ENCODE measurements around the gene CYTH2.

Gene CYTH2

DNA sequence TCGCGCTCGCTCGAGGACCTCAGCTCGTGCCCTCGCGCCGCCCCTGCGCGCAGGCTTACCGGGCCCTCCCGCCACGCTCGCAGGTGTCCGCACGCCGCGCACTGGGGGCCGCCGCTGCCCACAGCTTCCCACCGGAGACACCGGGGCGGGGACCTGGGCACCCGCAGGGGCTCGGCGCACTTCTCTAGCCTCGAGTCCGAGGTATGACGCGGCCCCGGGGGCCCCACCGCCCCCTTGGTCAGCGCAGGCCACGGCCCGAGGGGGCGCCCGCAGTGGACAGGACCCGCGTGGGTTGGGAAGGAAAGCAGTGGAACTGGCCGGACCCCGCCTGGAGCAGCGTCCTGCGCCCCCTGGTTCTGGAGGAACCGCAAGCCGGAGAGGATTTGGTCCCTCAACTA lies 25.4 kb upstream of the CYTH2 start:
- Histone ChIP-seq H3K4me2 (ENCODE audit: insufficient read depth, low read length) (no peak overlapping the region), H3K27ac (ENCODE audit: low read length) (no peak overlapping the region)
- no peak for DNase-seq

DNA sequence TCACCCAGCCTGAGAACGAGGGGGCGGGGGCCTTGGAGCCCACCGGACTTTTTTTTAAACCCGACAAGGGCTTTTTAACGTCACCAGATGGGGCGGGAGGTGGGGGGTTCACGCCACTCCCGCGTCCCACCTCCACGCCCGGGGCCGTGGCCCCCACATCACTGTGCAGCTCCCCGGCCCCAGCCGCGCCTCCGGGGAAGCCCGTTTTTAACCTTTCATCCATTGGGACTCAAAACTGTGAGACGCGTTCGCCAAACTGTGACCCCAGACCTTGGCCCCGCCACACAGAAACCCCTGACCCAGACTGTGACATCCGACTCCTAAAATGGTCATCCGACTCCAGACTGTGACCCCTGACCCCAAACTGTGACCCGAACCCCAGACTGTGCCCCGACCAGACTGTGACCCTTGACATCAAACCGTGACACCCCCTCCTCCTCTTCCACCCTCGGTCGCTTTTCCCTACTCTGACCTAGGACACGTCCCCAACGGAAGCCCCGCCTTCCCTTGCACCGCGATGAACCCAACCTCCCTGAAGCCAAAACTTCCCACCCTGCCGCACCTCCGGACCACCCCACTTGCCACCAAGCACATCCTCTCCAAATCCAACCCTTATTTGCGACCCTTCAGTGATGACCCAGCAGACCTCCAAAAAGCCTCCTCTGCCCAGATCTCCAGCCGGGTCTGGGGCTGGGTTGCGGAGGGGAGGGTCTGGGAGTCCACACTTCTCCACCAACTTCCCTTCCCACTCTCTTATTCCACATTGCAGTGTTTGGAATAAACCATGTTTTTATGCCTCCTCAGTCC lies 24.8 kb upstream of the CYTH2 start:
- Histone ChIP-seq H2AFZ (ENCODE audit: low read depth, low read length) (peak overlapping the region; percentile 86), H3K4me2 (ENCODE audit: insufficient read depth, low read length) (peak overlapping the region; percentile 93), H3K4me3 (ENCODE audit: low read depth in 1 of 2, low read length in 2 of 2) (peak overlapping the region; percentile 91 to 95; a peak in 3 of 4 replicates), H3K79me2 (ENCODE audit: insufficient read depth, low read length) (peaks cover 38% of the 10 kb centered on the region), H3K27ac (ENCODE audit: low read length) (peak overlapping the region; percentile 81), H3K9me3 (ENCODE audit: insufficient read depth, low read length, severe bottlenecking) (no peaks in the 10 kb centered on the region), H3K27me3 (ENCODE audit: insufficient read depth, low read length, poor library complexity) (no peaks in the 10 kb centered on the region), H4K20me1 (ENCODE audit: insufficient read depth, low read length) (no peaks in the 10 kb centered on the region), H3K4me1 (ENCODE audit: insufficient read depth, low read length) (peaks cover 31% of the 10 kb centered on the region), H3K36me3 (ENCODE audit: insufficient read depth, low read length) (peaks cover 32% of the 10 kb centered on the region), H3K9ac (ENCODE audit: low read depth, low read length) (peak overlapping the region; percentile 85)
- no peak for ATAC-seq (ENCODE audit: insufficient read depth, low read depth)
- TF ChIP-seq CTCF (IDR thresholded peaks at IDR 0.05; ENCODE audit: borderline replicate concordance, extremely low read depth, low read length, poor library complexity, severe bottlenecking) = no peak
- TF ChIP-seq EZH2 (IDR thresholded peaks at IDR 0.05; ENCODE audit: borderline replicate concordance, low read depth, low read length, severe bottlenecking) = no peak
- no peak for DNase-seq

More for the DNA sequence above, 25.4 kb upstream of the CYTH2 start:
- Histone ChIP-seq H3K79me2 (ENCODE audit: insufficient read depth, low read length) (peaks cover 35% of the 10 kb centered on the region), H3K4me3 (ENCODE audit: low read depth in 1 of 2, low read length in 2 of 2) (no peak overlapping the region), H4K20me1 (ENCODE audit: insufficient read depth, low read length) (no peaks in the 10 kb centered on the region), H3K9ac (ENCODE audit: low read depth, low read length) (no peak overlapping the region), H3K9me3 (ENCODE audit: insufficient read depth, low read length, severe bottlenecking) (no peaks in the 10 kb centered on the region), H3K36me3 (ENCODE audit: insufficient read depth, low read length) (peaks cover 26% of the 10 kb centered on the region), H3K4me1 (ENCODE audit: insufficient read depth, low read length) (peaks cover 31% of the 10 kb centered on the region), H3K27me3 (ENCODE audit: insufficient read depth, low read length, poor library complexity) (no peaks in the 10 kb centered on the region), H2AFZ (ENCODE audit: low read depth, low read length) (no peak overlapping the region)
- ATAC-seq (ENCODE audit: insufficient read depth, low read depth) = no peak
- no peak for TF ChIP-seq CTCF (IDR thresholded peaks at IDR 0.05; ENCODE audit: borderline replicate concordance, extremely low read depth, low read length, poor library complexity, severe bottlenecking)
- no peak for TF ChIP-seq EZH2 (IDR thresholded peaks at IDR 0.05; ENCODE audit: borderline replicate concordance, low read depth, low read length, severe bottlenecking)

DNA sequence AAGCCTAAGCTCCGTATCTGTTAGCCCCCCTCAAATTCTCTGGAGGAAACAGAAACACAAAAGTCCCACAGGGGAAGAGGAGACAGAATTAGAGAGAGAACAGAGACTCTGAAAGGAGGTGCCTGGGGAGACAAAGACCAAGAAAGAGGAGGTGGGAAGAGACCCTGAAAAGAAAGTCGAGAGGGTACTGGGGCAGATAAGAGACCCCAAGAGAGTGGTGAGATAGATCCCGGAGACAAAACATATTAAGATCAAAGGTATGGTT lies 24.3 kb upstream of the CYTH2 start:
- ATAC-seq (ENCODE audit: insufficient read depth, low read depth) (no peak), DNase-seq (no peak)
- Histone ChIP-seq H3K27ac (ENCODE audit: low read length) (peak overlapping the region; percentile 81), H3K4me3 (ENCODE audit: low read depth in 1 of 2, low read length in 2 of 2) (peak overlapping the region; percentile 91 to 95; a peak in 3 of 4 replicates), H3K9ac (ENCODE audit: low read depth, low read length) (peak overlapping the region; percentile 85), H4K20me1 (ENCODE audit: insufficient read depth, low read length) (no peaks in the 10 kb centered on the region), H3K79me2 (ENCODE audit: insufficient read depth, low read length) (peaks cover 42% of the 10 kb centered on the region), H3K27me3 (ENCODE audit: insufficient read depth, low read length, poor library complexity) (no peaks in the 10 kb centered on the region), H3K4me1 (ENCODE audit: insufficient read depth, low read length) (peaks cover 31% of the 10 kb centered on the region), H3K36me3 (ENCODE audit: insufficient read depth, low read length) (peaks cover 37% of the 10 kb centered on the region), H2AFZ (ENCODE audit: low read depth, low read length) (peak overlapping the region; percentile 86), H3K9me3 (ENCODE audit: insufficient read depth, low read length, severe bottlenecking) (no peaks in the 10 kb centered on the region), H3K4me2 (ENCODE audit: insufficient read depth, low read length) (peak overlapping the region; percentile 93)
- TF ChIP-seq CTCF (IDR thresholded peaks at IDR 0.05; ENCODE audit: borderline replicate concordance, extremely low read depth, low read length, poor library complexity, severe bottlenecking) (no peak), EZH2 (IDR thresholded peaks at IDR 0.05; ENCODE audit: borderline replicate concordance, low read depth, low read length, severe bottlenecking) (no peak)
